ENCODE data around the gene PGM1. TPM values are rescaled to one million over a fixed set of nuclear protein-coding genes. Genes with fewer than 3 reads are reported as not detected.

PGM1 gene
- total RNA-seq (2021), result 90.1 and 101 TPM in 2 replicates
- Bru-seq, nascent RNA, result percentile 78 among the genes with signal in this experiment
- BruChase-seq, experiment 1, labeled RNA remaining after a 2-hour chase, result percentile 76 among the genes with signal in this experiment
- BruChase-seq, experiment 2, labeled RNA remaining after a 6-hour chase, result percentile 80 among the genes with signal in this experiment
- long read RNA-seq, transcript PGM1-202 (11 exons, 2,472 nt), result major isoform, 181 of 189 reads
- long read RNA-seq, partial matches to known transcripts, result 0 of 189 reads
- long read RNA-seq, other reads (novel, unspliced or antisense), result 7 of 189 reads

GRCh38 chr1:63593303-63593885 is at the start of gene PGM1:
TSS of gene PGM1 (plus strand) at chr1:63593411. CDS start at chr1:63593489, 78 bp downstream.
- no TSS peak for BruUV-seq (replicated peaks)
- H2AFZ ChIP-seq, result peak within 1 kb of the TSS; percentile 81

DNA sequence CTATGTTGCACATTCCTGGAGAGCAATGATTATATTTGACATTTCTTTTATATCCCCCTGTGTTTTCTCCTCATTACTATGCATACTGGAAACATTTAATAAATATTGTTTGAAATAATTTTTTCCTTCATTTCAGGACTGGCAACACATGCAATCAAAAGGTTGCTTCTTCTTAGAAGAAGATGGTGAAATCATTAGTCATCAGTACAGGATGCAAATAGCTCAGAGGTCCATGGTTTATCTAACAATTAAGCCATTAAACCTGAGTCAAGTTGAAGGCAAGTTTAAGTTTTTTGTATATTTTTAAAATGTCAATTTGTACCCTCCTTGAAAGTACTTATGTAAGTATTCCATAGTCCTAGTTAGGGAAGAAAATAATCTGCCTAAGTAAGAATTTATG is 47.4 kb upstream of the PGM1 start:
- CTCF ChIA-PET, result no interaction called here
- BruUV-seq (replicated peaks), result no TSS peak

More at GRCh38 chr1:63593303-63593885, at the start of gene PGM1:
- Histone ChIP-seq H3K4me2 (peak within 1 kb of the TSS; percentile 89), H3K36me3 (ENCODE audit: low read depth) (no peaks in the 10 kb centered on the region; the same call in 1 of the 2 replicates), H3K27me3 (ENCODE audit: insufficient read depth, low read depth) (no peaks in the 10 kb centered on the region), H3K79me2 (ENCODE audit: low read depth) (peaks cover 51% of the 10 kb centered on the region), H3K27ac (peak within 1 kb of the TSS; percentile 75), H3K9me2 (ENCODE audit: insufficient read depth) (peaks cover 3% of the 10 kb centered on the region; the same call in 1 of the 2 replicates), H3F3A (ENCODE audit: insufficient read depth, low read depth) (peaks cover 14% of the 10 kb centered on the region; the same call in 1 of the 2 replicates), H3K4me1 (replicated peaks; ENCODE audit: insufficient read depth) (peaks cover 27% of the 10 kb centered on the region), H3K4me3 (peak within 1 kb of the TSS; percentile 76), H3K9me3 (ENCODE audit: insufficient read depth, low read depth) (no peaks in the 10 kb centered on the region), H4K20me1 (ENCODE audit: insufficient read depth) (no peaks in the 10 kb centered on the region)
- CTCF ChIA-PET, result no interaction called here
- DNase-seq, result peak; percentile 65 to 84
- TF ChIP-seq EZH2 (IDR thresholded peaks at IDR 0.05; ENCODE audit: low read depth), result no peak
- TF ChIP-seq CTCF (conservative IDR thresholded peaks at IDR 0.05), result no peak
- POLR2A ChIA-PET (ENCODE audit: unreplicated experiment), result interaction anchor here (0.5 to 0.6 kb wide), 3 partner anchors 23 to 574 kb away, joined by 3 to 4 read pairs (median 3); no protein-coding TSS in a partner anchor
- intact Hi-C loops (cut with micrococcal nuclease; ENCODE audit: unreplicated experiment), result no loop called here

More for the DNA sequence above, 47.4 kb upstream of the PGM1 start:
- no peak overlapping the region for H3K4me3 ChIP-seq
- no peaks in the 10 kb centered on the region for H3F3A ChIP-seq (ENCODE audit: insufficient read depth, low read depth)
- no peak overlapping the region for H3K27ac ChIP-seq
- H3K36me3 ChIP-seq (ENCODE audit: low read depth), result no peaks in the 10 kb centered on the region
- no peak overlapping the region for H2AFZ ChIP-seq
- no peak overlapping the region for H3K4me2 ChIP-seq
- no peaks in the 10 kb centered on the region for H3K9me3 ChIP-seq (ENCODE audit: insufficient read depth, low read depth)
- no peaks in the 10 kb centered on the region for H3K27me3 ChIP-seq (ENCODE audit: insufficient read depth, low read depth)
- TF ChIP-seq EZH2 (IDR thresholded peaks at IDR 0.05; ENCODE audit: low read depth) (no peak), CTCF (conservative IDR thresholded peaks at IDR 0.05) (no peak)
- intact Hi-C loops (cut with micrococcal nuclease; ENCODE audit: unreplicated experiment), result no loop called here
- no peaks in the 10 kb centered on the region for H3K9me2 ChIP-seq (ENCODE audit: insufficient read depth)
- H3K79me2 ChIP-seq (ENCODE audit: low read depth), result no peaks in the 10 kb centered on the region
- no peak for DNase-seq
- POLR2A ChIA-PET (ENCODE audit: unreplicated experiment), result no interaction called here
- no peaks in the 10 kb centered on the region for H3K4me1 ChIP-seq (replicated peaks; ENCODE audit: insufficient read depth)
- H4K20me1 ChIP-seq (ENCODE audit: insufficient read depth), result no peaks in the 10 kb centered on the region
